NT2/D1 (cell line): Measurements from ENCODE around the gene JMJD8.
A peak's percentile ranks its signal among the peaks of the same experiment; 100 is the strongest.

Experiments used
- DNase-seq: peaks from one replicate; pipeline ENCODE4 v3.0.0-alpha.2; 2011; ENCODE audit warnings: low read depth, low spot score
- H3K27me3 ChIP-seq: 2 replicates; pipeline ENCODE4 v1.6.0; 2011; ENCODE audit warnings: mild to moderate bottlenecking; ENCODE audit not compliant: insufficient read length, insufficient read depth
- H3K36me3 ChIP-seq: 2 replicates; pipeline ENCODE4 v1.6.1; 2011; ENCODE audit warnings: mild to moderate bottlenecking, low read length, mixed read lengths; ENCODE audit not compliant: insufficient read depth, insufficient read length
- H3K4me1 ChIP-seq: 2 replicates; pipeline ENCODE4 v1.5.1; 2011; ENCODE audit not compliant: insufficient read depth, insufficient read length
- H3K4me3 ChIP-seq: 2 replicates; pipeline ENCODE4 v1.5.1; 2011; ENCODE audit warnings: low read depth; ENCODE audit not compliant: insufficient read length
- H3K9ac ChIP-seq: 2 replicates; pipeline ENCODE4 v1.6.0; 2011; ENCODE audit warnings: low read depth; ENCODE audit not compliant: insufficient read length
- H3K9me3 ChIP-seq: 2 replicates; pipeline ENCODE4 v1.5.1; 2011; ENCODE audit warnings: mild to moderate bottlenecking, low read length; ENCODE audit not compliant: insufficient read depth
- SUZ12 ChIP-seq: IDR thresholded peaks from 2 replicates; pipeline ENCODE4 v1.6.1; 2011; ENCODE audit not compliant: insufficient read length, insufficient read depth; ENCODE audit errors: extremely low read depth
- YY1 ChIP-seq: IDR thresholded peaks from 2 replicates; pipeline ENCODE4 v1.6.1; 2011; ENCODE audit not compliant: insufficient read length, insufficient read depth
- ZNF274 ChIP-seq: IDR thresholded peaks from 2 replicates; pipeline ENCODE4 v1.6.1; 2011; ENCODE audit warnings: mild to moderate bottlenecking, low read depth, low read length

Gene JMJD8

DNA sequence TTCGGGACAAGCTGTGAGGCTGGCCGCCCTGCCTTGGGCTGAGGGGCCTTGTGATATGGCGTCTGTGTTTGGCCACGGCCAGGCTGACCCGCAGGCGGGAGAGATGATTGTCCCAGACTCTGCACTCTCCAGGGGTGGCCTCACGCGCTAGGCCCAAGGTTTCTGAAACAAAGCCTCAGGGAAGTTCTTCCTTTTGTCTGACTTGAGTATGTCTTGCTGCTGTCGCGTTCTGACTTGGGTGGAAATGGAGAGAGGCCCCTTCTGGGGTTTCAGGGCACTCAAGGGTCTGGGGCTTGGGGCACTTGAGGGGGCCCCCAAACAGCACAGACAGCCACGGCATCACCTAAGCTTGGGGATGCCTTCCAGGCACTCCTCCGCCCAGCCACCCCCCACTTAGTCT lies 26.9 kb upstream of the JMJD8 start:
- Histone ChIP-seq H3K4me1 (peaks cover 38% of the 10 kb centered on the region), H3K9me3 (no peaks in the 10 kb centered on the region), H3K4me3 (no peak overlapping the region), H3K9ac (peak overlapping the region; percentile 50), H3K36me3 (no peaks in the 10 kb centered on the region), H3K27me3 (peaks cover 55% of the 10 kb centered on the region)
- TF ChIP-seq SUZ12: no peak
- no peak for TF ChIP-seq YY1
- no peak for TF ChIP-seq ZNF274
- no peak for DNase-seq

DNA sequence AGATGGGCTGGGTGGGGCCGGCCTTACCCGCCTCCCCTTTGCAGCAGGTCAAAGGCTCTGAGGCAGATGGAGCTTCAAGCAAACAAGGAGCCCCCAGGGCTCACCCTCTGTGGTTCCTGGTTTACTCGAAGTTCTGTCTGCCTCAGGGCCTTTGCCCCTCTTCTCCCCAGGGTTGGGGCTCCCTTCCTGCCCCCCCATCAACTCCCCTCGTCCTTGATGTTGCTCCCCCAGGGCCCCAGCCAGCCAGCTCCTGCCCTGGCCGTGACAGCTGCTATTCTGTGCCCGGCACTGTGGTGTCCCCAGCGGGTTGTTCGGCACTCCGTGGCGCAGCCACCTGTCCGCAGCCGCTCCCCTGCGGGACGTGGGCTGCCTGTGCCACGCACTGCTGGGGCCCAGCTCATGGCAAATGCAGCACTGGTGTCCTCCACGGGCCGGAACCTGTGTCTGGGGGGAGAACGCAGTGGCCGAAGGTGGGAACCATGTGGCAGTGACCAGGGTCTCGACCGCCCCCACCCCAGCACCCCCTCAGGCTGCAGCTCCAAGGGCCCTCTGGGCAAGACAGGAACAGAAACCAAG lies 26.5 kb upstream of the JMJD8 start:
- TF ChIP-seq YY1 (no peak), ZNF274 (no peak), SUZ12 (no peak)
- Histone ChIP-seq H3K4me3 (no peak overlapping the region), H3K9me3 (no peaks in the 10 kb centered on the region), H3K27me3 (peaks cover 59% of the 10 kb centered on the region), H3K9ac (peak overlapping the region; percentile 50), H3K36me3 (no peaks in the 10 kb centered on the region), H3K4me1 (peaks cover 36% of the 10 kb centered on the region)
- DNase-seq: no peak

DNA sequence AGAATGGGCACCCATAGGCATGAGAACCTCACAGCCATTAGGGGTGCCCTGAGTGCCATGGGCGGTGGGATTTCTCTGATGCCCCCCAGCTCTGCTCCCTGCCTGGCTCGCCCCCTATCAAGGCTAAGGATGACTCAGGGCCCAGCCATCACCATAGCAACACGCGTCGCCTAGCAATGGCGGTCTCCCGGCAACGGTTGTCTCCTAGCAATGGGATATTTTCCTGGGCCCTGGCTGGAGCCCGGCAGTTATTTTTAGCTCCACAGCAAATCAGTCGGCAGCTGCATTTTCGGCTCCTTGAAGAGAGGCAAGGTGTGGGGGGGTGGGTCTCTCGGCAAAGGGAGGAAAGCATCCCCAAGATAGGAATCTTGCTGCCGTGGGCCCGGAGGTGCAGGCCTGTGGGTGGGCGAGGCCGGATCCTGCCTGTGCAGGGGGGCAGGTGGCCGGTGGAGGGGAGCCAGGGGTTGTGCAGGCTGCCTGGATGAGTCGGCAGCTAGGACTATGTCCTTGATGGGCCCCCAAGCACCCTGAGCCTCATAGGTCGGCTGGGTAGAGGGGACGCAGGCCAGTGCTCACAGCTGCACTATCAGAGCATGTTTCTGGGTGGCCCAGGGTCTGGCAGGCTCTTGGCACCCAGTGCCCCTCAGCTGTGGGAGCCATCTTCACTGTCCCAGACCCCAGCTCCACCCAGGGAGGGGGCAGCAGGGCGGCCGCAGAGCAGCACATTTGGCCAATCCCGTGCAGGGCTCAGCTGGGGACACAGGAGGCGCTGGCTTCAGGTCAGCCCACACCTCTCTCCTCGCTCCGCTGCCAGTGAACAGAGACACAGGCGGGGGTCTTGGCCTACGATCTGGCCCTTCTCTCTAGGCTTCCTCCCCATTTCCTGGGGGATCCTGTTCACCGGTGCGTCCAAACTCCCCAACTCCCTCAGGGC lies 25.7 kb upstream of the JMJD8 start:
- no peak for TF ChIP-seq SUZ12
- no peak for TF ChIP-seq ZNF274
- no peak for TF ChIP-seq YY1
- Histone ChIP-seq H3K9ac (peak overlapping the region; percentile 67), H3K9me3 (no peaks in the 10 kb centered on the region), H3K27me3 (peaks cover 65% of the 10 kb centered on the region), H3K4me1 (peaks cover 36% of the 10 kb centered on the region), H3K36me3 (no peaks in the 10 kb centered on the region), H3K4me3 (no peak overlapping the region)
- peak; percentile 80 for DNase-seq

DNA sequence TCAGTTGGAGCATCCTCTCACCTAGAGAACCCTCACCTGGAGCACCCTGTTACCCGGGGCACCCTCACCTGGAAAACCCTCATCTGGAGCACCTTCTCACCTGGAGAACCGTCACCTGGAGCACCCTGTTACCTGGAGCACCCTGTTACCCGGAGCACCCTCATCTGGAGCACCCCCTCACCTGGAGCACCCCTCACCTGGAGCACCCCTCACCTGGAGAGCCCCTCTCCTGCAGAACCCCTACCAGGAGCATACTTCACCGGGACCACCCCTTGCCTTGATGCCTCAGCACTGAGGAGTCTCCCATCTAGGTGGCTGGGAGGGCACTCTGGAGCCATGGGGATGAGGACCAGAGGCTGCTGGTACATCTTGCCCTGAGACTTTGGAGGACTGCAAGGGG lies 24.8 kb upstream of the JMJD8 start:
- peaks cover 34% of the 10 kb centered on the region for H3K4me1 ChIP-seq
- no peak for DNase-seq
- H3K9me3 ChIP-seq: no peaks in the 10 kb centered on the region
- no peaks in the 10 kb centered on the region for H3K36me3 ChIP-seq
- no peak overlapping the region for H3K9ac ChIP-seq
- H3K27me3 ChIP-seq: peaks cover 74% of the 10 kb centered on the region
- no peak overlapping the region for H3K4me3 ChIP-seq
- no peak for TF ChIP-seq YY1
- no peak for TF ChIP-seq SUZ12
- TF ChIP-seq ZNF274: no peak

DNA sequence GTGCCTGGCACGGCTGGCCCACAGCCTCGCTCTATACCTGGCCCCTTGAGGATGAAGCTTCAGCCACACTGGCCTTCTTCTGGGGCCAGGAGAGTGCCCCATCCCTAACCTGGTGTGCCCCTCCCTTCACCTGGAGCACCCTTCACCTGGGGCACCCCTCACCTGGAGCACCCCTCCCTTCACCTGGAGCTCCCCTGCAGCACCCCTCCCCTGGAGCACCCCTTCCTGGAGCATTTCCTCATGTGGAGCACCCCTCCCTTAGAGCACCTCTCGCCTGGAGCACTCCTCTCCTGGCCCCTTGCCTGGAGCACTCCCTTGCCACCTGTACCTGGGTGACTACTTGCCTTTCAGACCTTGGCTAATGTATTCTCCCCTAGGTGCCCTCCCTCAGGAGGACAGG lies 23.9 kb upstream of the JMJD8 start:
- Histone ChIP-seq H3K27me3 (peaks cover 84% of the 10 kb centered on the region), H3K4me1 (peaks cover 30% of the 10 kb centered on the region), H3K36me3 (no peaks in the 10 kb centered on the region), H3K9ac (no peak overlapping the region), H3K4me3 (no peak overlapping the region), H3K9me3 (no peaks in the 10 kb centered on the region)
- no peak for DNase-seq
- TF ChIP-seq SUZ12: no peak
- no peak for TF ChIP-seq YY1
- TF ChIP-seq ZNF274: no peak

DNA sequence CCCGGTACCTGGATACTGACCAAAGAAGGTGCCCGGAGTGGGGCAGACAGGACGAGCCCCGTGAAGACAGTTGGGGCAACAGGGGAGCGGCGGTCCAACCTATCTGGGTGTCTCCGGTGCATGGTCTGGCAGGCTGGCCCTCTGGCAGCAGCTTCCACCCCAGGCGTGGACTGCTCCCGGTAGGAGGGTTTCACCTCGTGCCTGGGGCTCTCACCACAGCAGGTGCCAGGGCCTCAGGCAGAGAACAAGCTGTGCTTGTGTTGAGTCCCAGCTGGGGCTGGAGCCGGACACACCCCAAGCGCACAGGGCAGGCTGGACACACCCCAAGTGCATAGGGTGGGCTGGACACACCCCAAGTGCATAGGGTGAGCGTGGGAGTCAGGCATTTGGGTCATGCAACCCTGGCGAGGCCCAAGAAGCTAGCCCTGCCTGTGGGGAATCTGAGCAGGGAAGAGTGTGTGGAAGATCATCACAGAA lies 23.0 kb upstream of the JMJD8 start:
- Histone ChIP-seq H3K4me3 (no peak overlapping the region), H3K27me3 (peaks cover 93% of the 10 kb centered on the region), H3K9me3 (no peaks in the 10 kb centered on the region), H3K9ac (no peak overlapping the region), H3K36me3 (no peaks in the 10 kb centered on the region), H3K4me1 (peaks cover 32% of the 10 kb centered on the region)
- TF ChIP-seq YY1 (no peak), SUZ12 (no peak), ZNF274 (no peak)
- DNase-seq: no peak

DNA sequence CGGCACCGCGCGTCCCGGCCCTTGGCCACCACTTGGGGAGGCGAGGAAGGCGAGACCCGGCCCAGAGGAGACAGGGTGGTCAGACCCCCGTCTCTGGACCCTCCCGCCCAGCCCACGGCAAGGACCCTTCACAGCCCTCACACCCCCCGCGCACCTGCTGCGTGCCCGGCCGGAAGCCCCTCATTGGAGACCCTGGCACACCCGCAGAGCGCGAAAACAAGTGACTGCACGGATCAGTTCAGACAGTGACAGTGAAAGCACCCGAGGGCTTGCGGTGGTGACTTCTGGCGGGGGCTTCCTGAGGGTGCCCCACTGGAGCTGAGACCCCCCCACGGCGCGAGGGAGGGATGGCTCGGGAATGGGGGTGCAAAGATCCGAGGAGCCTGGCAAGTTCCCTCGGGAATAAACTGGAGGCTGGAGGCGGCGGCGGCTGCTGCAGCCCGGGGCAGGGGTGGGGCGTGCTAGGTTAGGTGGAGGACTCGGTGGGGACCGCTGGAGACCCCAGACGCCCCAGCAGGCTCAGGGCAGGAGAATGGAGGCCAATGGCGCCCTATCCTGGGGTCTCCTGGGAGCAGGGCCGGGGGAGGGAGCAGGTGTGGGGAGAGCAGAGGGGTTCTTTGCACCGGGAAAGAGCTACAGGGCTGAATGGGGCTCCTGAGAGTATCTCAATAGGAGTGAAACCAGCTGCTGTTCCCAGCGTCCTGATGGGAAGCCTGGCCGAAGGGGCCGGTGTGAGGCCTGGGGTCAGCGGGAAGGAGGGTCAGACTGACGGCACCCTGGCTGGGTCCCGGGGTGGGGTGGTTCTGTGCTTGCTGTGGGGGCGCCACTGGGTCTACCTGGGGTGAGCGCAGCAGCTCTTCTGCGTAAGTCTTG lies 22.3 kb upstream of the JMJD8 start:
- H3K9ac ChIP-seq: peak overlapping the region; percentile 56
- H3K4me1 ChIP-seq: peaks cover 35% of the 10 kb centered on the region
- H3K36me3 ChIP-seq: no peaks in the 10 kb centered on the region
- no peak for DNase-seq
- TF ChIP-seq SUZ12 (peak; percentile 41), ZNF274 (no peak), YY1 (no peak)
- H3K27me3 ChIP-seq: peaks cover 97% of the 10 kb centered on the region
- H3K9me3 ChIP-seq: no peaks in the 10 kb centered on the region
- peak overlapping the region; percentile 24 for H3K4me3 ChIP-seq
